ENCODE data around the gene GALE.

Gene GALE

GRCh38 chr1:23824711-23825075 lies 24.1 kb upstream of the GALE start:
- DNase-seq (ENCODE audit: low read depth) = no peak
- TF ChIP-seq MYC (IDR thresholded peaks at IDR 0.05; ENCODE audit: low read depth, low read length) (no peak), POLR2A (IDR thresholded peaks at IDR 0.05; ENCODE audit: extremely low read depth, insufficient read length) (no peak)
- TF ChIP-seq, protein P1, sequence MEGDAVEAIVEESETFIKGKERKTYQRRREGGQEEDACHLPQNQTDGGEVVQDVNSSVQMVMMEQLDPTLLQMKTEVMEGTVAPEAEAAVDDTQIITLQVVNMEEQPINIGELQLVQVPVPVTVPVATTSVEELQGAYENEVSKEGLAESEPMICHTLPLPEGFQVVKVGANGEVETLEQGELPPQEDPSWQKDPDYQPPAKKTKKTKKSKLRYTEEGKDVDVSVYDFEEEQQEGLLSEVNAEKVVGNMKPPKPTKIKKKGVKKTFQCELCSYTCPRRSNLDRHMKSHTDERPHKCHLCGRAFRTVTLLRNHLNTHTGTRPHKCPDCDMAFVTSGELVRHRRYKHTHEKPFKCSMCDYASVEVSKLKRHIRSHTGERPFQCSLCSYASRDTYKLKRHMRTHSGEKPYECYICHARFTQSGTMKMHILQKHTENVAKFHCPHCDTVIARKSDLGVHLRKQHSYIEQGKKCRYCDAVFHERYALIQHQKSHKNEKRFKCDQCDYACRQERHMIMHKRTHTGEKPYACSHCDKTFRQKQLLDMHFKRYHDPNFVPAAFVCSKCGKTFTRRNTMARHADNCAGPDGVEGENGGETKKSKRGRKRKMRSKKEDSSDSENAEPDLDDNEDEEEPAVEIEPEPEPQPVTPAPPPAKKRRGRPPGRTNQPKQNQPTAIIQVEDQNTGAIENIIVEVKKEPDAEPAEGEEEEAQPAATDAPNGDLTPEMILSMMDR (IDR thresholded peaks at IDR 0.05; ENCODE audit: low read depth, low read length) = no peak
- TF ChIP-seq, protein P2, sequence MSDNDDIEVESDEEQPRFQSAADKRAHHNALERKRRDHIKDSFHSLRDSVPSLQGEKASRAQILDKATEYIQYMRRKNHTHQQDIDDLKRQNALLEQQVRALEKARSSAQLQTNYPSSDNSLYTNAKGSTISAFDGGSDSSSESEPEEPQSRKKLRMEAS (IDR thresholded peaks at IDR 0.05; ENCODE audit: low read depth, low read length) = no peak
- H3K4me3 ChIP-seq (ENCODE audit: low read depth, low read length) = peak overlapping the region; percentile 79

- H3K4me3 ChIP-seq (ENCODE audit: low read depth, low read length) = peak overlapping the region; percentile 79
- TF ChIP-seq, protein P1 (IDR thresholded peaks at IDR 0.05; ENCODE audit: low read depth, low read length) = no peak
- TF ChIP-seq, protein P2 (IDR thresholded peaks at IDR 0.05; ENCODE audit: low read depth, low read length) = no peak
- TF ChIP-seq POLR2A (IDR thresholded peaks at IDR 0.05; ENCODE audit: extremely low read depth, insufficient read length) (no peak), MYC (IDR thresholded peaks at IDR 0.05; ENCODE audit: low read depth, low read length) (no peak)
Measured at GRCh38 chr1:23823767-23824166, 23.2 kb upstream of the GALE start.

DNA sequence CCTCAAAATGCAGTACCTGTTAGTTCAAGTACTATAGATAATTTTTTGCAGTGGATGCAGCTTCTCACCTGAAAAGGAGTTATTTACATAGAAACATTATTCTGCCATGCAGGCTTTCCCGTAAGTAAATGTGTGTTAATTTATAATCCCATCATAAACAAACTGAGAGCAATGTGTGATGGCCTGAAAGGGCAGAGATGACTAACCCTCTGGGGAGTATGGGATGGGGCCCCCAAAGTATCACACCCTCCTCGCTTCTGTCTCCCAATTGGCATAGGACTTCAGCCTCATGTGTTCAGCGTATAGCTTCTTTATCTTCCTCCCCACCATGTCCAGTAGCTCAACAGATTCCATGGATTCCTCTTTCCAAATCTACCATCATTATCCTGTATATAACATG lies 17.1 kb upstream of the GALE start:
- no peak overlapping the region for H3K4me3 ChIP-seq (ENCODE audit: low read depth, low read length)
- TF ChIP-seq, protein P1 (IDR thresholded peaks at IDR 0.05; ENCODE audit: low read depth, low read length) = no peak
- TF ChIP-seq POLR2A (IDR thresholded peaks at IDR 0.05; ENCODE audit: extremely low read depth, insufficient read length) = no peak
- TF ChIP-seq MYC (IDR thresholded peaks at IDR 0.05; ENCODE audit: low read depth, low read length) = no peak
- TF ChIP-seq, protein P2 (IDR thresholded peaks at IDR 0.05; ENCODE audit: low read depth, low read length) = no peak
- DNase-seq (ENCODE audit: low read depth) = no peak

More at GRCh38 chr1:23823767-23824166, 23.2 kb upstream of the GALE start:
- DNase-seq (ENCODE audit: low read depth) = no peak

DNA sequence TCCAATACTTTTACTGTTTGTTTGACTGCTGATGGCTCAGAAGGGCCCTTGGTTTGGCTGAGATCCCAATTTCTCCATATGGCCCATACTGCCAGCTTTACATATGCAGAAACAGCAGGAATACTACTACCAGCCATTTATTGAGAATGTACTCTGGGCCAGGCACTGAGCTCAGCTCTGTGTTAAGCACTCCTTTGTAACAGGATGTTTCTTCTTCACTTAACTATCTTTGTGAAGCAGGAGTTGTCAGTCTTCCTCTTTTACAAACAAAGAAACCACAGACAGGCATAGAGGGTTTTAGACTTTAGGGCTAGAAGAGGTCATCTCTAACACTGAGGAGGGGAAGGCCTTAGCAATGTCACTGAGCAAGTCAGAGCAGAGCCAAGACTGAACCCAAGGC lies 16.4 kb upstream of the GALE start:
- TF ChIP-seq POLR2A (IDR thresholded peaks at IDR 0.05; ENCODE audit: extremely low read depth, insufficient read length) = no peak
- TF ChIP-seq, protein P1 (IDR thresholded peaks at IDR 0.05; ENCODE audit: low read depth, low read length) = no peak
- TF ChIP-seq, protein P2 (IDR thresholded peaks at IDR 0.05; ENCODE audit: low read depth, low read length) = no peak
- no peak for TF ChIP-seq MYC (IDR thresholded peaks at IDR 0.05; ENCODE audit: low read depth, low read length)

DNA sequence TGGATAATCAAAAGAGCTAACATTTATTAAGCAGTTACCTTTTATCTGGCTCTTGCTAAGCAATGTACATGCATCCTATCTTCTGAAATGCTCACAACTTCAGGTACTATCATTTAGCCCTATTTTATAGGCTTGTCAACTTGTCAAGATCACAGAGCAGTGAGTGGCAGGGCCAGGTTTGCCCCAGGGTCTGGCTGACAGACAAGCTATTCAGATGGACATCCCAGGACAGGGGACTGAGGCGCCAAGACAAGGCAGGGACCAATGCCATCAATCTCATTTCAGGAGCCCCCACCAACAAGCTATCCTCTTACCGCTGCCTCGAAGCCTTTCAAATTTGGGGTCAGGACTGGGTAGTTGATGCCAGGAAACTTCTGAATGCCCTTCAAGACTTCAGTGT lies 15.8 kb upstream of the GALE start:
- TF ChIP-seq POLR2A (IDR thresholded peaks at IDR 0.05; ENCODE audit: extremely low read depth, insufficient read length) (no peak), MYC (IDR thresholded peaks at IDR 0.05; ENCODE audit: low read depth, low read length) (no peak)
- TF ChIP-seq, protein P1 (IDR thresholded peaks at IDR 0.05; ENCODE audit: low read depth, low read length) = no peak
- TF ChIP-seq, protein P2 (IDR thresholded peaks at IDR 0.05; ENCODE audit: low read depth, low read length) = no peak
- no peak for DNase-seq (ENCODE audit: low read depth)
- H3K4me3 ChIP-seq (ENCODE audit: low read depth, low read length) = no peak overlapping the region

More for the DNA sequence above, 16.4 kb upstream of the GALE start:
- no peak overlapping the region for H3K4me3 ChIP-seq (ENCODE audit: low read depth, low read length)
- peak; percentile 50 for DNase-seq (ENCODE audit: low read depth)
